C1 segment of cervical spinal cord (tissue), 14 donors: ENCODE measurements around the gene CFAP68.
"Not testable (repeated sequence)": the region's sequence is repeated elsewhere in the genome, so short reads cannot be mapped to it uniquely, and the experiment has no call there.

Experiments
- DNase-seq, 14 donors: peaks; one replicate each; lab custom pipeline; 2025; lab: John Stamatoyannopoulos, UW

Gene CFAP68

GRCh38 chr11:111870522-111870885 lies 8.8 kb upstream of the CFAP68 start:
- no peak for DNase-seq

GRCh38 chr11:111870886-111871692 lies 8.3 kb upstream of the CFAP68 start, which contains the start of gene ALG9:
TSS of gene ALG9 (minus strand) at chr11:111871581. CDS start at chr11:111871482, 99 bp downstream.
- peak; percentile 17 to 91 (median 70) for DNase-seq

GRCh38 chr11:111871693-111872161 lies 7.6 kb upstream of the CFAP68 start:
- peak in 1 of 14 donors; percentile 54 for DNase-seq

- DNase-seq, result no peak
Observed at GRCh38 chr11:111878385-111878848, 924 bp upstream of the CFAP68 start.

GRCh38 chr11:111879637-111879960 lies 258 bp downstream of the CFAP68 start:
- no peak for DNase-seq

- no peak for DNase-seq
Observed at GRCh38 chr11:111882202-111882601, 2.9 kb downstream of the CFAP68 start.

- not testable (repeated sequence) for DNase-seq
Observed at GRCh38 chr11:111885053-111885452, 5.7 kb downstream of the CFAP68 start.

- no peak for DNase-seq
Observed at GRCh38 chr11:111886032-111886431, 6.7 kb downstream of the CFAP68 start.

- no peak for DNase-seq
Observed at GRCh38 chr11:111886844-111887243, 7.5 kb downstream of the CFAP68 start.

- DNase-seq, result peak in 1 of 14 donors; percentile 4
Observed at GRCh38 chr11:111905411-111905810, 26.1 kb downstream of the CFAP68 start.

GRCh38 chr11:111906680-111907079 lies 27.3 kb downstream of the CFAP68 start:
- no peak for DNase-seq

GRCh38 chr11:111908639-111909305 lies 29.4 kb downstream of the CFAP68 start:
- DNase-seq, result peak in 2 of 14 donors; percentile 29 to 31

- DNase-seq, result peak in 1 of 14 donors; percentile 46
Observed at GRCh38 chr11:111909378-111909777, 30.0 kb downstream of the CFAP68 start.

- DNase-seq, result peak in 12 of 14 donors; percentile 41 to 82 (median 74)
Observed at GRCh38 chr11:111910676-111911562, 31.6 kb downstream of the CFAP68 start.

GRCh38 chr11:111911563-111912401 lies 32.4 kb downstream of the CFAP68 start, which contains the start of gene CRYAB:
TSS of gene CRYAB (minus strand) at chr11:111911770. CDS start at chr11:111911724, 46 bp downstream.
- DNase-seq, result peak; percentile 43 to 97 (median 91)

- peak in 4 of 14 donors; percentile 47 to 68 (median 60) for DNase-seq
Observed at GRCh38 chr11:111912535-111912934, 33.2 kb downstream of the CFAP68 start, which contains the start of gene HSPB2. TSS of gene HSPB2 (plus strand) at chr11:111912734. CDS start at chr11:111912830, 96 bp downstream.

GRCh38 chr11:111913031-111913861 lies 33.9 kb downstream of the CFAP68 start:
- peak in 10 of 14 donors; percentile 45 to 77 (median 64) for DNase-seq

GRCh38 chr11:111913997-111914396 lies 34.7 kb downstream of the CFAP68 start:
- peak in 12 of 14 donors; percentile 45 to 84 (median 74) for DNase-seq

GRCh38 chr11:111916768-111917167 lies 37.4 kb downstream of the CFAP68 start:
- DNase-seq, result no peak
